Smooth muscle cell (in vitro differentiated cells): Measurements from ENCODE around the gene UBE2L6. TPM values are rescaled to one million over a fixed set of nuclear protein-coding genes. Genes with fewer than 3 reads are reported as not detected.

Source experiments
- DNase-seq: peaks from one replicate; lab custom pipeline; 2025; ENCODE audit not compliant: unreplicated experiment; lab: John Stamatoyannopoulos, UW
- H2AFZ ChIP-seq: fragments of 200-600 bp; sonication (generic); 2 replicates; pipeline ENCODE4 v1.6.0; 2016; ENCODE audit warnings: antibody characterized with exemption, low read depth, mild to moderate bottlenecking
- H3F3A ChIP-seq: fragments of 200-600 bp; sonication (generic); 2 replicates; pipeline ENCODE4 v1.6.0; 2017; ENCODE audit warnings: antibody characterized with exemption, low read depth
- H3K27ac ChIP-seq: fragments of 200-600 bp; sonication (generic); 2 replicates; pipeline ENCODE4 v1.5.1; 2016; ENCODE audit warnings: low read depth, mild to moderate bottlenecking
- H3K27me3 ChIP-seq: fragments of 200-600 bp; sonication (generic); 2 replicates; pipeline ENCODE4 v1.6.1; 2016; ENCODE audit warnings: low read depth, mild to moderate bottlenecking
- H3K36me3 ChIP-seq: fragments of 200-600 bp; sonication (generic); 2 replicates; pipeline ENCODE4 v1.5.1; 2016; ENCODE audit warnings: low read depth
- H3K4me1 ChIP-seq: fragments of 200-600 bp; sonication (generic); 2 replicates; pipeline ENCODE4 v1.5.1; 2016; ENCODE audit warnings: low read depth
- H3K4me2 ChIP-seq: fragments of 200-600 bp; sonication (generic); 2 replicates; pipeline ENCODE4 v1.6.0; 2016; ENCODE audit warnings: mild to moderate bottlenecking
- H3K4me3 ChIP-seq: fragments of 200-600 bp; sonication (generic); 2 replicates; pipeline ENCODE4 v1.5.1; 2016; ENCODE audit warnings: mild to moderate bottlenecking
- H3K79me2 ChIP-seq: fragments of 200-600 bp; sonication (generic); 2 replicates; pipeline ENCODE4 v1.6.0; 2016; ENCODE audit warnings: low read depth, mild to moderate bottlenecking
- H3K9ac ChIP-seq: fragments of 200-600 bp; sonication (generic); 2 replicates; pipeline ENCODE4 v1.6.0; 2016; ENCODE audit warnings: low read depth
- H3K9me3 ChIP-seq: fragments of 200-600 bp; sonication (generic); replicated peaks from 2 replicates; pipeline ENCODE4 v1.5.1; 2016; ENCODE audit warnings: low read depth
- H4K20me1 ChIP-seq: fragments of 200-600 bp; sonication (generic); 2 replicates; pipeline ENCODE4 v1.6.0; 2016; ENCODE audit warnings: low read depth
- CTCF ChIP-seq: fragments of 200-600 bp; sonication (generic); IDR thresholded peaks from 2 replicates; pipeline ENCODE4 v1.5.1; 2017; ENCODE audit warnings: borderline replicate concordance, mild to moderate bottlenecking, antibody characterized with exemption; ENCODE audit not compliant: insufficient read depth, poor library complexity, severe bottlenecking
- WGBS: methylation state at CpG from one replicate; pipeline ENCODE4 v1.1.7; 2016; ENCODE audit warnings: low lambda C conversion rate; 5-methylcytosine and 5-hydroxymethylcytosine counted together
- polyA plus RNA-seq: library from polyadenylated mRNA; unstranded; fragments of >200 nt; fragmentation: Nextera tagmentation; extraction: Ambion mirVana; gene quantifications from 2 replicates; pipeline ENCODE4 v1.2.1, GENCODE V29; 2016
- total RNA-seq: library from RNA; depleted of rRNA; stranded (reverse); fragments of >200 nt; gene quantifications from 2 replicates; pipeline ENCODE4 v1.2.3, GENCODE V29; 2014

Gene UBE2L6
- total and polyA plus RNA-seq, 2 experiments from 2014 or later, result 14.4 to 28.2 TPM

DNA sequence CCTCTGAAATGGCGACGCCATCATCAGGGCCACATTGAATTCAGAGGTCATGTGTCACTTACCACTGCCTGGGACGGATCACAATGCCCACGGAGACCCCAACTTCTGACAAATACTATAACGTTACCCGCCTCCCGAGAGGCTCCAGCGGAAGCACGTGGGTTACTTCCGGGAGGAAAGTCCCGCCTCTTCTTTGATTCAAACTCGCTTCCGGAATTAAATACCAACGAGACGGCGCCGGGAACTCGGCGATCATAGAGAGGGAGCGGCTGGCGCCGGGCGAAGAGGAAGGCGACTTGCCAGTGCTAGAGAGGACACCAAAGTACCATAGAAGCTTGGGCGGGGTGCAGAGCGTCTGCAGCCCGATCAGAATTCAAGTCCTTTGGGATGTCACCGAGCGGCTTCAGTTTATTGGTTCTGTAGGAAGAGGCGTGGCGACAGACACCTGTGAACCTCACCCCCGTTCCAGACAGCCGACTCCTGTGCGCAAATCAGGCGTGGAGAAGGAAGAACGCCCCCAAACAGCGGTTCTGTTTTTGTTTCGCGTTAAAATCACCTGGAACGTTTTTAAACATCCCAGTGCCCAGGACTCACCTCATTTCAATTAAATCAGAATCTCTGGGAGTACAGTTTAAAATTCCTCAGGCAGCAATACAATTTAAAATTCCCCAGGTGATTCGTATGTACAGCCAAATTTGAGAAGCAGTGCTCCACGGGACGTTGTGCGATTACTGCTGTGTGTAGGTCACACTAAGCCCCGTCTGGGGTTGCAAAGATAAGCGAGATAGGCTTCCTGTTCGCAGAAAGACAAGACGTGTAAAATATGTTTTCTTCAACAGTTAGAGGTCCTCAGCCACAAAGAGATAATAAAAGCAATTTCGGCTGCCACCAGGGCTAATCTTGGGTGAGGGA lies 36.6 kb downstream of the UBE2L6 start, which contains the start of gene TIMM10:
TIMM10 (minus strand) TSS at position 159 of the 912 bp plus-strand sequence. CDS start 565 bp downstream, outside the sequence.
- no peaks in the 10 kb centered on the region for H3K36me3 ChIP-seq
- H3K27ac ChIP-seq, result peak within 1 kb of the TSS; percentile 14
- H3K4me3 ChIP-seq, result peak within 1 kb of the TSS; percentile 68
- DNase-seq, result peak; percentile 64
- H3K79me2 ChIP-seq, result peaks cover 9% of the 10 kb centered on the region
- H3K4me1 ChIP-seq, result peaks cover 7% of the 10 kb centered on the region
- H3K9me3 ChIP-seq, result no peaks in the 10 kb centered on the region
- H2AFZ ChIP-seq, result peak within 1 kb of the TSS; percentile 90
- no peak for TF ChIP-seq CTCF
- no peaks in the 10 kb centered on the region for H3F3A ChIP-seq
- H3K4me2 ChIP-seq, result peak within 1 kb of the TSS; percentile 86
- no peaks in the 10 kb centered on the region for H4K20me1 ChIP-seq
- peak within 1 kb of the TSS; percentile 54 for H3K9ac ChIP-seq
- under 1% methylated on average over 49 of the region's 49 CpGs for WGBS
- no peaks in the 10 kb centered on the region for H3K27me3 ChIP-seq

DNA sequence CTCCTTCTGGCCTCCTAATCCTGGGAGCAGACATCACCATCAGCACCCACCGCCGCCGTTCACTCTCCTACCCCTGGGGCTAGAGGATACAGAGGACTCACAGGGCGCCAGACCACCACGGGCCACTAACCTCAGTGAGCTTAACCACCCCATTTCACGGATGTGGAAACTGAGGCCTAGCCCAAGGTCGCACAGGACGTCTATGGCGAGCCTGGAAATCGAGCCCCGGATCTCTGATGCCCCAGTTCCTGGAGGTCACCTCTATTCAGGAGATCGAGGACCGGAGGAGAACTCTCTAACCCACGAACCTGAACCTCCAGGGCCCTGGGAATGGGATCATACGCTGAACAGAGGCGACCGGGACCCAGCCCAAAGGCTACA lies 37.3 kb downstream of the UBE2L6 start:
- H3K27ac ChIP-seq, result peak overlapping the region; percentile 14
- no peaks in the 10 kb centered on the region for H3K36me3 ChIP-seq
- H3K79me2 ChIP-seq, result peaks cover 9% of the 10 kb centered on the region
- H3K9me3 ChIP-seq, result no peaks in the 10 kb centered on the region
- H3K9ac ChIP-seq, result peak overlapping the region; percentile 54
- peaks cover 7% of the 10 kb centered on the region for H3K4me1 ChIP-seq
- DNase-seq, result no peak
- no peaks in the 10 kb centered on the region for H3K27me3 ChIP-seq
- H2AFZ ChIP-seq, result peak overlapping the region; percentile 90
- peak overlapping the region; percentile 86 for H3K4me2 ChIP-seq
- TF ChIP-seq CTCF, result no peak
- no peaks in the 10 kb centered on the region for H4K20me1 ChIP-seq
- H3F3A ChIP-seq, result no peaks in the 10 kb centered on the region
- peak overlapping the region; percentile 68 for H3K4me3 ChIP-seq
- WGBS, result 3% methylated on average over 17 of the region's 17 CpGs

- Histone ChIP-seq H3K9ac (no peak overlapping the region), H3K27ac (no peak overlapping the region), H2AFZ (no peak overlapping the region), H3F3A (no peaks in the 10 kb centered on the region), H3K9me3 (no peaks in the 10 kb centered on the region), H3K79me2 (peaks cover 9% of the 10 kb centered on the region), H3K27me3 (no peaks in the 10 kb centered on the region), H3K4me2 (no peak overlapping the region), H4K20me1 (no peaks in the 10 kb centered on the region), H3K4me3 (no peak overlapping the region), H3K36me3 (no peaks in the 10 kb centered on the region), H3K4me1 (peaks cover 7% of the 10 kb centered on the region)
- no peak for DNase-seq
- TF ChIP-seq CTCF, result no peak
Observed at GRCh38 chr11:57529012-57529411, 38.5 kb downstream of the UBE2L6 start.
